H1 (cell line): Measurements from ENCODE around the gene IFT25.

Experiments
- CREB1 ChIP-seq: IDR thresholded peaks from 2 replicates; pipeline ENCODE4 v1.6.1; 2012; ENCODE audit warnings: inconsistent platforms
- EZH2 ChIP-seq: fragments of 200-600 bp; sonication (generic); IDR thresholded peaks from 2 replicates; pipeline ENCODE4 v1.7.1; 2012; ENCODE audit warnings: low read depth, mild to moderate bottlenecking, moderate library complexity, low read length, inconsistent platforms; ENCODE audit not compliant: severe bottlenecking
- HDAC2 ChIP-seq, 2 experiments: fragments of 300-600 bp in 1 of 2; sonication (generic) in 1 of 2; IDR thresholded peaks; 2 replicates each; pipeline ENCODE4 v1.6.1; 2011 to 2012; ENCODE audit warnings: low read depth in 2 of 2, low read length in 2 of 2, mild to moderate bottlenecking in 2 of 2, moderate library complexity in 2 of 2, borderline replicate concordance in 1 of 2, inconsistent platforms in 1 of 2
- RFX5 ChIP-seq: IDR thresholded peaks from 2 replicates; pipeline ENCODE4 v1.6.1; 2011; ENCODE audit warnings: low read depth, low read length, improper control_type of control experiment, borderline replicate concordance
- SP2 ChIP-seq: IDR thresholded peaks from 2 replicates; pipeline ENCODE4 v1.6.1; 2012; ENCODE audit warnings: mild to moderate bottlenecking, low read length, inconsistent platforms
- SRF ChIP-seq: IDR thresholded peaks from 2 replicates; pipeline ENCODE4 v1.6.1; 2011; ENCODE audit warnings: mild to moderate bottlenecking, low read depth, low read length, moderate library complexity
- TCF12 ChIP-seq: IDR thresholded peaks from 2 replicates; pipeline ENCODE4 v1.6.1; 2011; ENCODE audit warnings: low read depth, mild to moderate bottlenecking, low read length
- YY1 ChIP-seq: IDR thresholded peaks from 2 replicates; pipeline ENCODE4 v1.6.1; 2011; ENCODE audit warnings: low read depth, mild to moderate bottlenecking, low read length
- TF ChIP-seq, protein P1 (sequence below), 3 experiments: IDR thresholded peaks; 1 replicate in 2 of 3; 2 replicates in 1 of 3; pipeline versions ENCODE4 v1.5.1 to v1.6.1; 2011; ENCODE audit warnings: low read length in 3 of 3, mild to moderate bottlenecking in 3 of 3, inconsistent platforms in 2 of 3, low read depth in 1 of 3, moderate library complexity in 1 of 3; ENCODE audit not compliant: insufficient read depth in 1 of 3; ENCODE audit errors: control extremely low read depth in 1 of 3

- TF ChIP-seq, protein P1, sequence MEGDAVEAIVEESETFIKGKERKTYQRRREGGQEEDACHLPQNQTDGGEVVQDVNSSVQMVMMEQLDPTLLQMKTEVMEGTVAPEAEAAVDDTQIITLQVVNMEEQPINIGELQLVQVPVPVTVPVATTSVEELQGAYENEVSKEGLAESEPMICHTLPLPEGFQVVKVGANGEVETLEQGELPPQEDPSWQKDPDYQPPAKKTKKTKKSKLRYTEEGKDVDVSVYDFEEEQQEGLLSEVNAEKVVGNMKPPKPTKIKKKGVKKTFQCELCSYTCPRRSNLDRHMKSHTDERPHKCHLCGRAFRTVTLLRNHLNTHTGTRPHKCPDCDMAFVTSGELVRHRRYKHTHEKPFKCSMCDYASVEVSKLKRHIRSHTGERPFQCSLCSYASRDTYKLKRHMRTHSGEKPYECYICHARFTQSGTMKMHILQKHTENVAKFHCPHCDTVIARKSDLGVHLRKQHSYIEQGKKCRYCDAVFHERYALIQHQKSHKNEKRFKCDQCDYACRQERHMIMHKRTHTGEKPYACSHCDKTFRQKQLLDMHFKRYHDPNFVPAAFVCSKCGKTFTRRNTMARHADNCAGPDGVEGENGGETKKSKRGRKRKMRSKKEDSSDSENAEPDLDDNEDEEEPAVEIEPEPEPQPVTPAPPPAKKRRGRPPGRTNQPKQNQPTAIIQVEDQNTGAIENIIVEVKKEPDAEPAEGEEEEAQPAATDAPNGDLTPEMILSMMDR (IDR thresholded peaks at IDR 0.05; ENCODE audit: control extremely low read depth in 1 of 3, insufficient read depth in 1 of 3, low read depth in 1 of 3, low read length in 3 of 3), result no peak
- no peak for TF ChIP-seq HDAC2 (IDR thresholded peaks at IDR 0.05; ENCODE audit: borderline replicate concordance in 1 of 2, low read depth in 2 of 2, low read length in 2 of 2)
- no peak for TF ChIP-seq RFX5
- no peak for TF ChIP-seq TCF12
- no peak for TF ChIP-seq YY1
- no peak for TF ChIP-seq EZH2
- no peak for TF ChIP-seq SP2
- no peak for TF ChIP-seq SRF
- TF ChIP-seq CREB1, result no peak
Observed at GRCh38 chr1:53891018-53891417, 54.5 kb downstream of the IFT25 start.
